NCI-H1105 treated with DMSO at 0.1 percent for 48 hours (cell line): Measurements from ENCODE around the gene ERFL.

Source experiments
- DNase-seq: peaks from one replicate; lab custom pipeline; 2025; lab: John Stamatoyannopoulos, UW

The ERFL gene

DNA sequence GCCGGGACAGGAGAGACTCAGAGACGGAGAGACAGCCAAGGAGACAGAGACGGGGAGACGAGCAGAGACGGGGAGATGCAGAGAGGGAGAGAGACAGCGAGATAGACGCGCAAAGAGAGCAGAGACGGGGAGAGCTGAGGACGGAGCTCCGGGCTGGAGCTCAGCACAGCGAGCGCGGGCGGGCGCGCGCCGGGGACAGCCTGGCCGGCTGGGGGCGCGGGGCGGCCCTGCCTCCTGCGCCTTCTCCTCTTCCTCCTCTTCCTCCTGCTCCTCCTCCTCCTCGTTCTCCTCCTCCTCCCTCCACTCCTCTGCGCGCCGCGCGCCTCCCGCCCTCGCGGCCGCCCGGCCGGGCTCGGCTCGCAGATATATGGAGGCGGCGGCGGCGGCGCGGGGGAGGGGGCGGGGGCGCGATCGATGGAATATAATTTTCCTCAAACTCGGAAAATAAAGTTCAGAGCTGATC, at the start of gene ERFL:
ERFL (minus strand) TSS at position 229 of the 463 bp plus-strand sequence. CDS start 15,530 bp downstream, outside the sequence.
- no peak for DNase-seq

DNA sequence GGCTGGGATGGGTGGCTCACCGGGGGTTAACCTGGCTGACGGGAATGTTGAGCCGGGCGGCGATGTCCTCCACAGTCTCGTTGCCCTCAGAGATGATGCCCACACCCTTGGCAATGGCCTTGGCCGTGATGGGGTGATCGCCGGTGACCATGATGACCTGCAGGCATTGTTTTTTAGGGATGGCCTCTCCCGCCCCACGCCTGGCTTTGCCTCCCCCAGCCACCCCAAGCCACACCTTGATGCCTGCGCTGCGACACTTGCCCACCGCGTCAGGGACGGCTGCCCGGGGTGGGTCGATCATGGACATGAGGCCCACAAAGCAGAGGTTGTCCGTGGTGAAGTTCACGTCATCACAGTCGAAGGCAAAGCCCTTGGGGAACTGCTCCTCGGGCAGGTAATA, 49.7 kb upstream of the ERFL start:
- no peak for DNase-seq

DNA sequence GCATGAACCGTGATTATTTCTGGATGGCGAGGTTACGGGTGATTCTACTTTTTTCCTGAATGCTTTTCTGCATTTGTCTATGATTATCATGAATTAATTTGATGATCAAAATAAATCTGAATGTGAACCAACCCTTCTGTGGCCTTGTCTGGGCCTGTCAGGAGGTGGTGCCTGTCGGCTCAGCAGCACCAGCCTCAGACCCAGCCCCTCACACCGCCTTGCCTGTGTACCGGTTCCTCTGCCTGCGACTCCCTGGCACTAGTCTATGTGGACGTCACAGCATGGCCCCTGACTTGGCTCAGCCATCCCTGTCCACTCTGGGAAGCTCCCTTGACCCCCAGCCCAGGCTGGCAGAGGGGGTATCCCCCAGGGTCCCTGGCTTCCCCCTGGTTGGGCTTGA, 46.4 kb upstream of the ERFL start:
- no peak for DNase-seq

DNA sequence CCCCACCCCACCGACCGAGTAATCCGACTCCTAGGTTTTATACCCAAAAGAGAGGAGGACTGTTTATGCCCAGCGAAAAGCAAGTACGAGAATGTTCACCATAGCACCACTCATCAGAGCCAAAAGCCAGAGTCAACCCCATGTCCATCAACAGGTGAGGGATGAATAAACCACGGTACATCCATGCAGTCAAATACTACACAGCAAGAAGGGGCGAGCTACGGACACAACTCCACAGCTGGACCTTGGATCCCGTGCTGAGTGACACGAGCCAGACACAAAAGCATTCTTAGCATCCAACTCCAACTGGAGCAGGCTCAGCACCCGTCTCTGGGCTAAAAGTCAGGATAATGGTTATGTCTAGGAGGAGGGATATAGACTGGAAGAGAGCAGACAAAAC, 43.1 kb upstream of the ERFL start:
- DNase-seq: no peak

DNA sequence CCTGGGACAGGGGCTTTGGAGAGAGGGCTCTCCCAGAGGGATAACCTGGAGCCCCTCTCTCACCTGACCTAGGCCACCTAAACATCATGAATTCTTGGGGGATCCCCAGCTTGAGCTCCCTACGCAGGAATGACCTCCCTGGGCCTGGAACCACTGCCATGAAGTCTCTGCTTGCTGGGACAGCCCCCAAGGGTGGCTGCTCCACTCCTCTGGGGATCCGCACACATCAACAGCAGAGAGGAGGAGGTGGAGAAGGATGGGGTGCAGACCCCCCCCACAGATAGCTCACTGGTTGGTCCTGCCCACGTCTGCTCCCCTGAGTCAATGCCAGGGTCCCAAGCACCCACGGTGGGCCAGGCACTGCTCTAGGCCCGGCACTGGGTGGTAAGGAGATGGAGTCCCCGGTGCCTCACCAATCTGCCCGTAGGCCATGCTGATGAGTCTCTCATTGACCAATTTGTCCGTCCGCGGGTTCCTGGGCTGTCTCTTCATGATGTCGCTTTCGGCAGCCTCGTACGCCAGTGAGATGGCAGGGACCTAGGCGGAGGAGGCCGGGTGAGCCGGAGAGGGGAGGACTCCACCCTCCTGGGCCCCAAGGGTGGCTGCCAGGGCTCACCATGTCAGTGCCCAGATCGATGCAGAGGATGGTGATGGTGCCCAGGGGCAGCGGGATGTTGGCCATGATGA, 41.7 kb upstream of the ERFL start:
- no peak for DNase-seq

DNA sequence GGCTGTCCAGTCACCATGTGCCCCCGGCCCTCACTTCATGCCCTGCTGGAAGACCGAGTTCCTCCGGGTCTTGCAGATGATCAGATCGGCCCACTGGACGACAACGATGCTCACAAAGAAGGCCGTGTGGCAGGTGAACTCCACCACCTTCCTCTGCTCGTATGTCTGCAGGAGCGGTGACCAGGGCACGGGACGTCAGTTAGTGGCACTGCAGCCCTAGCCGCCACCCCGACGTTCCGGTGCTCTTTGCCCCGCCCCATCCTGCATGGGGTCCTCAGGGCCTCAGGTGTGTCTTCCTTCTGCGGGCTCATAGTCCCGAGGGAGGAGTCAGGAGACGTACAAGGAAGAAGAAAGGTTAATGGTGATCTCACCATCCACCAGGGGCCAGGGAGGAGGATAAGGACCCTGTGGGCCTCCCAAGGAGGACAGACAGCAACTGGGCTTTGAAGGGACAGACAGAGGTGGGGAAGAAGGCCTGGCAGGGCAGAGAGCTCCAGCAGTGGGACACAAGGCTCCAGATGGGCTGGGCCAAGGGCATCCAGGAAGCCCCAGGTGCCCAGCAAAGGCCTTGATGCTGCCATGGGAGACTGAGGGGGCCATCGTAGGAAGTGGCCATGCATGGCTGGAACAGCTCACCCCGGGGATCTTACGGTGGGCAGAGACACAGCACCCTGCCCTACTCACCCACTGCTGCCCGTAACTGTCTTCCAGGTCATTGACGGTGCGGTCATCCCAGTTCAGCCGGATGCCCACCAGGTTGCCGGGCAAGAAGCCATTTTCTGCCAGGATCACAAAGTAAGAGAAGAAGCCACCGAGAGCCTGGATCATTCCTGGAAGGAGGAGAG, 40.7 kb upstream of the ERFL start:
- DNase-seq: no peak

DNA sequence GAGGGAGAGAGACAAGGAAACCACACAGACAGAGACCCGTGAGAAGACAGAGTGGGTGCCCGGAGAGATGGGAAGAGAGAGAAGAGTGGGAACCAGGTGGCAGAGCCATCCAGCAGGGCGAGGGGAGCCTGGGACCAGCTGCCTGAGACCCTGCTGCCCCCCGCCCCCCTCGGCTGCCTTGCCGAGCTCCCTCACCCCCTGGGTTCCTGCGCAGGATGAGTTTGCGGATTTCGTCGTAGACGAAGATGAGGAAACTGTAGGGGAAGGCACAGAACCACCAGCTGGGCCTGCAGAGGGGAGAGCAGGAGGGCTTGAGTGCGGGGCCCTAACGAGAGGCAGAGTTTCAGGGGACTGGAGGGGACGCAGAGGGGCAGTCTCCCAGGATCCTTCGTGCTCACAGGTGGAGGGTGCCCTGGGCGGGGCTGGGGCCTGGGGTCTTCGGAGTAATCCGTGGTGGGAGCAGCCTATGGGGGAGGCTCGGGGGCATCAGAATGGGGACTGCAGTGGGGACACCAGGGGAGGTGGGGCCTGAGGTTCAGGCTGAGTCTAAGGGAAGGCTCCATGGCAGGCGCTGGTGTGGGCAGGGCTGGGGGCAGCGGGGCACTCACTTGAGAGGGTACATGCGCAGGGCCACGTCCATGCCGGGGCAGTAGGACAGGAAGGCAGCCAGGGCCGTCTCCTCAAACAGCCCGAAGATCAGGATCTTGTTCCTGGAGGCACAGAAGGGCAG, 39.0 kb upstream of the ERFL start:
- no peak for DNase-seq

DNA sequence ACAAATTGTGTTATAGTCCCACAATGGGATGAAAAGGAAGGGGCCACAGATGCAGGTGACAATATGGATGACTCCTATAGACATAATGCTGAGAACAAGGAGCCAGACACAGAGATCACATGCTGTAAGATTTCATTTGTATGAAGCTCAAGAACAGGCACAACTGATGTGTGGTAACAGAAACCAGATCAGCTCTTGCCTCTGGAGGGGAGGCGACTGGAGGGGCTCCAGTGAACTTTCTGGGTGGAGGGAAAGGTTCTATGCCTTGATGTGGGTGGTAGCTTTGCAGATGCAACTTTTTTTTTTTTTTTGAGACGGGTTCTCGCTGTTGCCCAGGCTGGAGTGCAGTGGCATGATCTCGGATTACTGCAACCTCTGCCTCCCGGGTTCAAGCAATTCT, 36.9 kb upstream of the ERFL start:
- DNase-seq: no peak

DNA sequence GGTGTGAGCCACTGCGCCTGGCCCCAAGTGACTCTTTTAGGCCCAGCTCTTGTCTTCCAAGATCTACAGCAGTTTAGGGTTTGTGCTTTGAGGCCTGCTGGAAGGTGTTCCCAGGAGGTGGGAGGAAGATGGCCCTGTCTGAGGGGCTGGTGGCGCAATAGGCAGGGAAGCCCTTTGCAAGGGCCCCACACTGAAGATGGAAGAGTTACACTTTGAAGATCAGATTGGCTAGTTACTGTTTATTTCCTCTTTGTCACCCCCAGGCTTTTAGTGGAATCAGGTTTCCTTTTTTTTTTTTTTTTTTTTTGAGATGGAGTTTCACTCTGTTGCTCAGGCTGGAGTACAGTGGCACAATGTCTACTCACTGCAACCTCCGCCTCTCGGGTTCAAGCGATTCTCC, 32.7 kb upstream of the ERFL start:
- no peak for DNase-seq

DNA sequence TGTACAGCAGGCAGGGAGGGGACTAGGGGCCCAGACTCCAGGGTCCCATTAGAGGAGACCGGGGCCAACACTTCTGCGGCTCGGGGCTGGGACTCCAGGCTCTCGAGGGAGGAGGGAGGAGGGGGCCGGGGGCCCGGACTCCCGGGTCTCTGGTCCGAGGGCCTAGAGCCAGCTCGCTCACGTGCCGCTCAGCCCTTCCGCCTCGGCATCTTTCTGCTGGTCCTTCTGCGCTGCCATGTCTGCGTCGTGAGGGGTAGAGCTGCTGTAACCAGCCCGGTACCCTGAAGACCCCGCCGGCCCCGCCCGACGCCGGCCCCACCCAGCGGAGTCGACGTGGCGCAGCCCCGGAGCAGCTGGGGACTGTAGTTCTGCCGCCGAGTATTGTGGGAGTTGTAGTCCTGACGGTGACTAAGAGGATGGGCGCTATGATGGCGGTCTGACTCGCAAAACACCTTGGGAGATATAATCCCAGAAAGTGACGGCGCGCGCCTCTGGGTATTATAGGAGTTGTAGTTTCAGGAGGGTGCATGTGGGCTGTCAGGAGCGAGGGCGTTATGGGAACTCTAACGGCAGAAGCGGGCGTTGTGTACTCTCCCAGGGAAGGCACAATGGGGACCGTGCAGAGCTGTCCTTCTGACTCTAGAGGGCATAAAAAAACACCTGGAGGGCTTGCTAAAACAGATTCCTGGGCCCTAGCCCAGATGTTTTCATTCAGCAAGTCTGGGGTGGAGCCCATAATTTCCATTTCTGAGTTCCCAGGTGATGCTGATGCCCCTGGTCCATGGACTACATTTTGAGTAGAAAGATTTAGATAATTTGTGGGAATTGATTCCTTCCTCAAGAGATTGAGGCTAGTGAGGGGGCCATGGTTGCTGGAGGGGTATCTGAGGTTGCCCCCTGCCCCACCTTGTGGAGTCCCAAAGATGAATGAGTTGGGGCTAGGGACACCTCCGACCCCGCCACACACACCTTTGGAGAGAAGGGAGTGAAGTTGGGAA, 31.1 kb upstream of the ERFL start, which contains the start of gene RABAC1:
RABAC1 (minus strand) TSS at position 266 of the 998 bp plus-strand sequence; CDS start at position 237, 29 bp downstream.
- DNase-seq: peak; percentile 94

DNA sequence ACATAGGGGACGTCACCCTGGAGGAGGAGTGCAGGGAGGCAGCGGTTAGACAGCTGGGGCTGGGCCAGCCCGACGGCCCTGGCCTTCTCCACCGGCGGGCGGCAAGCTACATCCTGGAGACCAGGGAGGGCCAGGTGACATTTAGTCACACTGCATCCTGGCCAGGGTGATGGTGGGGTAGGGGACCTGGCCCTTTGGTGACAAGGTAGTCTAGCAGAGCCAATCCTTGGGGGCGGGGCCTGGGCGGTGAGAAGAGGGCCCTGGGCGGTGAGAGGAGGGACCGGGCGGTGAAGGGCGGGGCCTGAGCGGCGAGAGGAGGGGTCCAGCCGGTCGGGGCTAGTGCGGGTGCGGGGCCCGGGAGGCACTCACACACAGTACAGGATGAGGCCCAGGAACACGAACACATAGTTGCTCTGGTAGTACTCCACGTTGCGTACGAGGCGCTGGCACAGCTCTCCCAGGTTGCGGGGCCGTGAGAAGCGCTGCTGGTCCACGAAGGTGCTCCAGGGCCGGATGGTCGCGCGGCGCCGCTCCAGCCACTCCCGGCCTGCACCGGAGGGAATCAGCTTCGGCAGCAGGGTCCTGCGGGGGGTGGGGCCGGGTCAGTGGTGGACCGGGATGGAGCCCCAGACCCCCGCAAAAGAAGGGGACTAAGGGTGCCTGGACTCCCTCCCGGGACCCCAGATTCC, 30.3 kb upstream of the ERFL start:
- peak; percentile 71 for DNase-seq

DNA sequence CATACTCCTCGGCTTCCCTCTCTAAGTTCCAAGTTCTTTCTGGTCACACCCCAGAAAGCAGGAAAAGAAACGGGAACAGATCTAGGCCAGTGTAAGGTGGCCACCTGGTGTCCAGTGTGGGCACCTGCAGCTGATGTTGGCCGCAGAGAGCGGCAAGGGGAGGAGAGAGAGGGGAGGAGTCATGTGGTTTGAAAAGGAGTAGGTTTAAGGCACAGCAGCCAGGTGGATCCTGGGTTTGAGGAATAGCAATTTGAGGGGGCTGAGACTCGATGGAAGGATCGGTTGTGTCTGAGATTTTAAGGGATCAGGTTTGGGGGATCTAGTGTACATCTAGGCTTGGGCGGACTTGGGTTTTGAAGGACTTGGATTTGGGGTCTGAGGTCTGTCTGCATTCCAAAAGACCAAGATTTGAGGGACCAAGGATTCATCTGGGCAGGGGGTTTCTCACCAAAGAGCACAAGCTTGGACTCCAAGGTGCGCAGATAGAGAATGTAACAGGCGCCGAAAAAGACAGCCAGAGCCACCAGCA, 29.7 kb upstream of the ERFL start:
- DNase-seq: peak; percentile 83

DNA sequence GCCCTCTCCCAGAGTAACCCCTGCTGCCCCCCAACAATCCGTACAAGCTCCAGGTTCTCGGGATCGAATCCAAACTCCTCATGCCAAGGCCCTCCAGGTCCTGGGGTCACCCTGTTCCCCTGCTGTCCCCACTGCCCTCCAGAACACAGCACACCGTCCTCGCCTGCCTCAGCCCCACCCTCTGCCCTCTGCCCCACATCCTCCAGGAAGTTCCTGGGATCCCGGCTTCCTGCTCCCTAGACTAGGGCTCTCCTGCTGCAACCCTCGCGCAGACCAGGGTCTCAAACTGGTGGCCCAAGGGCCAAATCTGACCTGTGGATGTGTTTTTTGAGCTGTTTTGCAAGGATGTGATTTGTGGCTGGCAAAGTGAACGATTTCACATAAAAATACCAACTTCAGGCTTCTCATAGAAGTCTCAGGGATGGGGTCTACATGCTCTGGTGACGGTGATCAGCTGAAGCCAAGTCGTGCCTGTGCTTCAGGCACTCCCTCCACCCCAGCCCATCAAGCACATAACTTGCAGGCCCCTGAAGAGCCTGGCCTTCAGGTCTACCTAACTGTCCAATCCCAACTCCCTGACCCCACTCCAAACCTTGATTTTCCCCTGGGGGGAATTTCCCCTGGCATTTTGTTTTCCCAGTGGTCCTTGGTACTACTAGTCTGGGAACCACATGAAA, 29.1 kb upstream of the ERFL start:
- no peak for DNase-seq

DNA sequence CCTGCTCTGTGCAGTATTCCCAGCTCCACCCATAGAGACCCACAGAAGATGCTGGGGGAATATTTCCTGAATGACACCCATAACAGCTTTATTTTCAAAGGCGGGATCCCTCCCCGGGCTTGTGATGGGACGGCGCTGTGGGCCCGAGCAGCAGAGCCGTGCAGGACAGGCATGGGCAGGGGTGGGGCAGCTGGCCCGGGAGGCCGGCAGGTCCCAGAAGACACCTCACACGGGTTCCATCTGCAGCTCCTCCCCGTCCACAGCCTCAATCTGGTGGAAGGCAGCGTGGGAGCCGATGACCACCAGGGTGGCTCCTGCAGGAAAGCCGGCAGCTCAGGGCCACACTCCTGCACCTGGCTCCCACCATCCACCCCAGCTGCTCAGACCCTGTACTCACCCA, 28.4 kb upstream of the ERFL start:
- DNase-seq: no peak

DNA sequence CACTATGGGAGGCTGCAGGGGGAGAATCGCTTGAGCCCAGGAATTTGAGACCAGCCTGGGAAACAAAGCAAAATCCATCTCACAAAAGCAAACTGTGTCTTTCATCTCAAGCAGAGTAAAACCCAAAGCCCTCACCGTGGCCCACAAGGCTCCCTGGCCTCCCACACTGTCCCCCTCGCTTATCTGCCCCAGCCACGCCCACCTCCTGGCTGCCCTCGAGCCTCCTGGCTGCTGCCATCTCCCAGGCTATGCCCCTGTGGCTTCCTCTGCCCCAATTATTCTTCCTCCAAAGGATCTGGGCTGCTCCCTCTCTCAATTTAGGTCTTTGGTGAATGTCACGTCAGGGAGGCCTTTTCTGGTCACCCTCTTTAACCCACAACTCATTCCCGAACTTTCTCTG, 27.3 kb upstream of the ERFL start:
- no peak for DNase-seq

DNA sequence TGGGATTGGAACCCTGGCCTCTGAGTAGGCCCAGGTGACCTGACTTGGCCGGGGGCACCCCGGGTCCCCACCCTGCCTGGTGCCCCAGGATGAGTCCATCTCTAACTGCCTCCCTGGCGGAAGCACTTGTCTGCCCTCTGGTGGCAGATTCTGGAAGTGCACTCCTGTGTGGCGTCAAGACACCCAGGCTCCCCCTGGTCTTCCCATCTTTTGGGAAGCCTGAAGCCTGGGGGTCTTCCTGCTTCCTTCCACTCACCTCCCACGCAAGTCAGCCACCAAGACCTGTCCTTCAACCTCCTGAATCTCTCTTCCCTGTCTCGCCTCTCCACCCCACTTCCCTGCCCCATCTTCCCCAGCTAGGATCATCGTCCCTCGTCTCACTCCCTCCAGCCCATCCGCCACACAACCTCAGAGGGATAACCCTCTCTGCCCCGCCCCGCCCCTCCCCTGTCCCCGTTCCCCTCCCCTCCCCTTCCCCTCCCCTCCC, 23.5 kb upstream of the ERFL start:
- DNase-seq: peak; percentile 57

DNA sequence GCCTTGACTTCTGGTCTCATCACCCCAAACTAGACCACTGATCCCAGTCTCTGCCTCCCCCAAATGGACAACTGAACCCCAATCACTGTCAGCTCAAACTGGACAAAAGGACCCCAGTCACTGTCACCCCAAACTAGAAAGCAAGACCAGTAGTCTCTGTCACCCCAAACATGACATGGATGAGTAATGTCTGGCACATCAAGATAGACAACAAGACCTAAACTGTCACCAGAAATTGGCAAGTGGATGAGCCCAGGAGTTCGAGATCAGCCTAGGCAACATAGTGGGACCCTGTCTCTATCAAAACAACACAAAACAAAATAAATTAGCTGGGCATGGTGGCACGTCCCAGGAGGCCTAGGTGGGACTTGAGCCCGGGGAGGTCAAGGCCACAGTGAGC, 18.8 kb upstream of the ERFL start:
- DNase-seq: no peak

DNA sequence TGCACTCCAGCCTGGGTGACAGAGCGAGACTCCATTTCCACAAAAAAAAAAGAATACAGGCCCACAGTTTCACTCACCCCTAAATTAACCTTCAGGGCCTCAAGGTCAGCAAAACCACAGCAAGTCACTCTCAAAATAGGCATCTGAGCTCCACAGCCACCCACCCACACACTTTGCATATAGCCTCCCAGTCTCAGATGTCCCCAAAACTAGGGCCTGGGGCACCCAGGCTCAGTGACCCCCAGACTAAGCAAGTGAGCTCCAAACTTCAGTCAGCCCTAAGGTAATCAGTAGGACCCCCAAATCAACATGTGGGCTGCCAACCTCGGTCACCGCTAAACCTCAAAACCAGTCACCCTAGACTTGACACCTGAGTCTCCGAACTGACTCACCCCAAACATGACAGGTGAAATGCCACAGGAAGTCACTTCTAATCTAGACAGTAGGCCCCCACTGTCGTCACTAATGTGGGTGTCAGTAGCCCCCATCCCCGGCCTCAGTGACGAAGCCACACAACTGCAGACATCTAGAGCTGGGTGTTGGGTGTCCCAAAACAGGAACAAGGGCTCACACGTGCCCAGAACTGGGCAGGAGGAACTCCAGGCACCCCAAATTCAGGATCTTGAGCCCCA, 17.0 kb upstream of the ERFL start:
- DNase-seq: no peak

DNA sequence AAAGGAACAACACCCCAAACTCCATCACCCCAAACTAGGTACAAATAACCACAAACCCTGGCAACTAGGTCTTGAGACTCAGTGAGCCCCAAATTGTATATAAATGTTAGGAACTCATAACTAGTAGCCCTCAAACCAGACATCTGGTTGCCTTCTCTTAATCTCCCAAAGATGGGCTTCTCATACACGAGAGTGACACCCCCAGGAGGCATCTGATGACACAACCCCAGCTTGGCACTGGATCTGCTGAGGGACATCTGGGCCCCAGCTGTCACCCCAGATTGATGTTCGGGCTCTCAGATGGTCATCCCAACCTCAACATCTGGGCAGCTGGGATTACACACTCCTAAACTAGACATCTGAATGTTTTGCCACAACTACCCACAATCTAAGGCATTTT, 16.1 kb upstream of the ERFL start:
- no peak for DNase-seq
